Right lobe of liver (tissue), 4 donors: ENCODE measurements around the gene NSMCE3.

Source experiments
- POLR2A ChIP-seq: fragments of 450-650 bp; IDR thresholded peaks from one replicate; pipeline ENCODE4 v1.6.1; 2017; ENCODE audit warnings: antibody characterized with exemption, mild to moderate bottlenecking
- TF ChIP-seq, protein P1 (sequence below), 4 donors: fragments of 200-600 bp in 3 of 4; fragments of 450-650 bp in 1 of 4; IDR thresholded peaks; one replicate each; pipeline versions ENCODE4 v1.5.1 to v1.8.0; 2016 to 2022; ENCODE audit warnings: antibody characterized with exemption in 4 of 4, mild to moderate bottlenecking in 2 of 4
- donor health status: DM: no; HTN: no; CAD: no.
- donor health status: DM: no; HTN: no; CAD: no.
- donor health status: DM: no; HTN: yes; CAD: no.

DNA sequence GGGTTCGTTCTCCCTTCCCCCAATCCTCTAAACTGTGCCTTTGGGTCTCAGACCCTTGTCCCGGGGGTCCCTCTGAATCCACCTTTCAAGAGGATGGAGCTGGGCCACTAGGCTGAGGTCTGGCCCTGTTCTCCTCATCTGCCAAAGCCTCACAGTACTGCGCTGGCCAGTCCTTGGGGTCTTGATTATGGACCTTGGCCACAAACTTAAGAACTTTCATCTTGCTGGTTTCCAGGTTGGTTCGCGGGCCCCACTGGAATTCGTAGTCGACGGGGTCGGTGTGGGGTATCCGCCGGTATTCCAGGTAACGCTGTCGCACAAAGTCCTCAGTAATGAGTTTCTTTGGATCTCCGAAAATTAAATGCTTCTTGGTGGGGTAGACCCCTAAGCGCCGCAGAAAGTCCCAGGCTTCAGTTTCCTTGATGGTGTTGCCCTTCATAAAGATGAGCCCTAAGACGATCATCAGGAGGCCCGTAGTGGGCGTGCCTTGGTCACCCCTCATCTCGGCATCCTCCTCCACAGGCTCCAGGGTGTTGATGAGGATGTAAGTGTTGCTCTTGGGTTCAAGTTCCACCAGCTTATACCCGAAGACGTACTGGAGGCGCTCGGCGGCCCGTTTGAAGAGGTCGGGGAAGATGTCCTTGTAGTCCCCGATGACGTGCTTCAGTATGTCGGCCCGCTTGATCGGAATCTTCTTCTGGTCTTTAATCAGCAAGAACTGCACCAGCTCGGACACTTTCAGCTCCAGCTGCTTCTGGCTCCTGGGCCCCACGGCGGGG, 727 bp downstream of the NSMCE3 start:
- TF ChIP-seq, protein P1, sequence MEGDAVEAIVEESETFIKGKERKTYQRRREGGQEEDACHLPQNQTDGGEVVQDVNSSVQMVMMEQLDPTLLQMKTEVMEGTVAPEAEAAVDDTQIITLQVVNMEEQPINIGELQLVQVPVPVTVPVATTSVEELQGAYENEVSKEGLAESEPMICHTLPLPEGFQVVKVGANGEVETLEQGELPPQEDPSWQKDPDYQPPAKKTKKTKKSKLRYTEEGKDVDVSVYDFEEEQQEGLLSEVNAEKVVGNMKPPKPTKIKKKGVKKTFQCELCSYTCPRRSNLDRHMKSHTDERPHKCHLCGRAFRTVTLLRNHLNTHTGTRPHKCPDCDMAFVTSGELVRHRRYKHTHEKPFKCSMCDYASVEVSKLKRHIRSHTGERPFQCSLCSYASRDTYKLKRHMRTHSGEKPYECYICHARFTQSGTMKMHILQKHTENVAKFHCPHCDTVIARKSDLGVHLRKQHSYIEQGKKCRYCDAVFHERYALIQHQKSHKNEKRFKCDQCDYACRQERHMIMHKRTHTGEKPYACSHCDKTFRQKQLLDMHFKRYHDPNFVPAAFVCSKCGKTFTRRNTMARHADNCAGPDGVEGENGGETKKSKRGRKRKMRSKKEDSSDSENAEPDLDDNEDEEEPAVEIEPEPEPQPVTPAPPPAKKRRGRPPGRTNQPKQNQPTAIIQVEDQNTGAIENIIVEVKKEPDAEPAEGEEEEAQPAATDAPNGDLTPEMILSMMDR (IDR thresholded peaks at IDR 0.05): no peak
- no peak for TF ChIP-seq POLR2A
